GM18520 (cell line): ENCODE measurements around the gene MAP4K3.
"Not testable (repeated sequence)": the region's sequence is repeated elsewhere in the genome, so short reads cannot be mapped to it uniquely, and the experiment has no call there.

ENCODE experiments used
- ATAC-seq: cut with Tn5 transposase; IDR thresholded peaks from one replicate; pipeline ENCODE4 v1.9.1; 2021; ENCODE audit not compliant: unreplicated experiment

Gene MAP4K3

GRCh38 chr2:39246382-39246980 is 190.6 kb downstream of the MAP4K3 start:
- no peak for ATAC-seq

- ATAC-seq = not testable (repeated sequence)
Measured at GRCh38 chr2:39244963-39245625, 192.0 kb downstream of the MAP4K3 start.

GRCh38 chr2:39244241-39244862 is 192.7 kb downstream of the MAP4K3 start:
- ATAC-seq = not testable (repeated sequence)

GRCh38 chr2:39243469-39244123 is 193.5 kb downstream of the MAP4K3 start, which contains the start of gene CDKL4:
CDKL4 (minus strand) TSS chr2:39243970.
- no peak for ATAC-seq

GRCh38 chr2:39241588-39241987 is 195.5 kb downstream of the MAP4K3 start:
- ATAC-seq = no peak

GRCh38 chr2:39240758-39241157 is 196.3 kb downstream of the MAP4K3 start:
- no peak for ATAC-seq

- no peak for ATAC-seq
Measured at GRCh38 chr2:39234754-39235153, 202.3 kb downstream of the MAP4K3 start.

- no peak for ATAC-seq
Measured at GRCh38 chr2:39232141-39232540, 204.9 kb downstream of the MAP4K3 start.

GRCh38 chr2:39228413-39229209 is 208.5 kb downstream of the MAP4K3 start:
- ATAC-seq = peak; percentile 10

GRCh38 chr2:39227628-39228412 is 209.3 kb downstream of the MAP4K3 start:
- peak; percentile 69 for ATAC-seq

GRCh38 chr2:39225567-39225966 is 211.5 kb downstream of the MAP4K3 start:
- ATAC-seq = no peak

- no peak for ATAC-seq
Measured at GRCh38 chr2:39223909-39224308, 213.2 kb downstream of the MAP4K3 start.

- ATAC-seq = no peak
Measured at GRCh38 chr2:39221459-39221858, 215.6 kb downstream of the MAP4K3 start.

- ATAC-seq = no peak
Measured at GRCh38 chr2:39220136-39220535, 216.9 kb downstream of the MAP4K3 start.

GRCh38 chr2:39218391-39218790 is 218.7 kb downstream of the MAP4K3 start:
- no peak for ATAC-seq

- ATAC-seq = no peak
Measured at GRCh38 chr2:39217192-39217550, 219.9 kb downstream of the MAP4K3 start.

- no peak for ATAC-seq
Measured at GRCh38 chr2:39216346-39217191, 220.5 kb downstream of the MAP4K3 start.

GRCh38 chr2:39215545-39215944 is 221.5 kb downstream of the MAP4K3 start:
- ATAC-seq = no peak

- ATAC-seq = no peak
Measured at GRCh38 chr2:39213015-39213414, 224.1 kb downstream of the MAP4K3 start.
